Stimulated activated CD4-positive, alpha-beta T cell treated with anti-CD3 and anti-CD28 coated beads, TNF-alpha, amount 100 ng/mL, for 48 hours (primary cell): ENCODE results near the gene HCRT.
A peak's percentile ranks its signal among the peaks of the same experiment; 100 is the strongest.
"Not testable (repeated sequence)": the region's sequence is repeated elsewhere in the genome, so short reads cannot be mapped to it uniquely, and the experiment has no call there.

Source experiments
- DNase-seq, 3 donors: peaks; one replicate each; pipeline ENCODE4 v3.0.0-alpha.2; 2020; ENCODE audit warnings: low read depth in 3 of 3

The HCRT gene, protein sequence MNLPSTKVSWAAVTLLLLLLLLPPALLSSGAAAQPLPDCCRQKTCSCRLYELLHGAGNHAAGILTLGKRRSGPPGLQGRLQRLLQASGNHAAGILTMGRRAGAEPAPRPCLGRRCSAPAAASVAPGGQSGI

DNA sequence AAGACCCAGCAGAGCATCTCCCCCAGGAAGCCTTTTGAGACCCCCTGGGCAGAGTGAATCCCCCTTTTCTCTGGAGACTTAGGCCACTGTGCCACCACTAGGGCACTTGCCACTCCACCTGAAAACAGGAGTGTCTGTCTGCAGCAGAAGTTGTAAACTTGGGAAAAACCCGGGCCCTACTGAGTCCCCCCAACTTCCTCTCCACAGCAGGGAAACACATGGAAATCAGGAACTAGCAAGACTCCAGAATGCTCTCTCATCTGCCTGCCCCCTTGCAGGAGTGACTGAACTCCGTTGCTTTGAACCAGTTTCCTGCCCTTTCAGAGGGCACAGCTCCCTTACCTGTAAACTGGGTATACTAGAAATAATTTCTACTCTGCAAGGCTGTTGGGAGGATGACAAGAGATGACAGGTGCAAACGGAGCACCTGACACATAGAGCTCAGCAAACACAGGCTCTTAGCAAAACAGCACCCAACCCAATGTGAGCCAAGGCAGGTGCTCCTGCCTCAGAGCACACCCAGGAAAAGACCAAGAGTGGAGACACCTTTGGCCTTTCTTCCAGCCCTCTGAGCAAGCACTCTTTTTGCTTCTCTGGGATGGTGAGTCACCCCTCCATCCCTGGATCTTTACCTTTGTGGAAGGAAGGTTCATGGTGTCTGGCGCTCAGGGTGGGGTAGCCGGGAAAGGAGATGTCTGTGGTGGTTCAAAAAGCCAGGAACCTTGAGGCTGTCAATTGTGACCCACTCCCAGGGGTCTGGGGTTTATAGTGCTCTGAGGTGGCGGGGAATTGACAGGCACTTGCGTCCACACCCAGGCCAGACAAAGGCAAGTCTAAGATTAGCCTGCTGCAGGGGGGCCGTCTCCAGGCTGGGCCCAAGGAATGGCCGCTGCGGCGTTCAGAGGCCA, at the start of gene HCRT:
Gene HCRT, minus strand, starts transcription at position 740 of the 908 bp plus-strand sequence. Its CDS starts 87 bp downstream, at position 653.
- DNase-seq: no peak

DNA sequence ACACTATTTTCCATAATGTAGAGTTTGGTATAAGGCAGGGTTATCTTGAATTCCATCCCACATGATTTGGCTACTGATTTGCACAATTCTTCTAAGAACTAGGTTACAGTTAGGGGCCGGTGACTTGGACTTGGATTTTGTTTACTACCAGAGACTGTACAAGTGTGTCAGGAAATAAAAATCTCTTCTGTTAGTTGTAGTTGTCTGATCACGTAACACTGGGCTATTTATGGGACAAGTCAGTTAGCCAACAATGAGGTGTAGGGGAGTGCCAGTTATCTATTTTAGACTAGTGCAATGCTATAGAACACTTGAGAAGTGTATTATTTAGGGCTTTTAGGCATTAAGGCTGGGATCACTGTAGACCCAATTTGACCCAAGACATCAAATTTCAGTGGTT, 48.7 kb upstream of the HCRT start:
- DNase-seq: no peak

DNA sequence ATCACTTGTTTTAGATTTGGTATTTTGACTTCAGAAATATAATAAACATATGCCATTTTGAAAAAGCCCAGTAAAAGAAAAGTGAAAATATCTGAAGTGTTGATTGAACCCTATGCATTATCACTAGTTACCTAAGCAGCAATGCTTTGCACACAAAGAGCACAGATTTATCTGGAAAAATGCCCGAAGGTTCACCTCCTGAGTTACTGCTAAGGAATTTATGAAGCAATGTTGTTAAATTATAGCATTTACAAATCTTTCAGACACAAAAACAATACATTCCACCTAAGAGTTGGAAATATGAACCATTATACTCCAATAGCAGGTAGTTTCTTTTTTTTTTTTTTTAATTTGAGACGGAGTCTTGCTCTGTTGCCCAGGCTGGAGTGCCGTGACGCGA, 47.9 kb upstream of the HCRT start:
- no peak for DNase-seq

DNA sequence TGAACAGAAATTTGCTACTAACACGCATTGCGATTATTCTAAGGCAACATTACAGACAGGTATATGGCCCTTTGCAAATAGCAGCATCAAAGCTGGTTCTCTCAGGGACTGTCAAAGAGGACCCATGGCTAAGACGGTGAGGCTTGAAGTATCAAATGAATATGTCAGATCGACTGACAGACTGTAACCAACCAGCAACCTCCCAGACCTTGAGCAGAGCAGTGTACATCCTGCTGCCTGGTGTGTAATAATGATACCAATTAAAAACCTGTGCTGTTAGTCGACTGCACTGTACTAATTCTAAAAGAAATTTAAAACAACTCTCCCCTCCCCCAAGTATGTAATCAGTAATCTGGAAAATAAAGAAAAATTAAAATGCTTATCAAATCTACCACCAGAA, 45.0 kb upstream of the HCRT start:
- DNase-seq: no peak

DNA sequence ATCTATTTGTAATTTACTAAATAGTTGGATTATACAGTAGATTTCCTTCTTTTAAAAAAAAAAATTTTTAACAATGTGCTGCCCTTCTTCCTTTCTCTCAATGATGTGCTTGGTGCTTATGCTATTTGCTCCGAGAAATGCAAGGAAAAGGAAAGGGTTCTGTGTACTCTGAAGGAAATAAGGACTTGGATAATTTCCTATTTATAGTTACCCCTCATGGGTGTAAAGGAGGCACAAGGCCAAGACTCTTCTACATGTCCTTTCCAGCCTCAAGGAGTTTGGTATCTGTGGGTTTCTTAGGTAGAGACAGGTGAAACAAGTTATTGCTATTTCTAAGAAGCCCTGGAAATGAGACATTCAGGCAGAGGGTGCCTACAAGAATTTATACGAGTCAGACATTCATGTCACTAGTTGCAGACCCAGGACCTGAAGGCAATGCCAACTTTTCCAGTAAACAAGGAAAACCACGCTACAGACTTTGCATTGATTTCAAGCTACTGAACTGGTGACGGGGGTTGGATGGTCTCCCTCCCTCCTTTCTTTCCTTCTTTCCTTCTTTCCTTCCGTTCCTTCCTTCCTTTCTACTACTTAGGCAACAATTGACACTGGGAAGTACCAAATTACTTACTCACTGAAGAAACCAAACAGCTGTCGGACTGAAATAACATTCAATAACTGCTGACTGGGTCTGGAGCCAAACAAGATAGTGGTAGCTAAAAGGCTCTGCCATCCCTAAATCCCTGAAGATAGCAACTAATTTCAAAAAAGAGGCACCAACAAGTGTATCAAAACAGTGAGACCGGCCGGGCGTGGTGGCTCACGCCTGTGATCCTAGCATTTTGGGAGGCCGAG, 42.8 kb upstream of the HCRT start:
- DNase-seq: no peak

DNA sequence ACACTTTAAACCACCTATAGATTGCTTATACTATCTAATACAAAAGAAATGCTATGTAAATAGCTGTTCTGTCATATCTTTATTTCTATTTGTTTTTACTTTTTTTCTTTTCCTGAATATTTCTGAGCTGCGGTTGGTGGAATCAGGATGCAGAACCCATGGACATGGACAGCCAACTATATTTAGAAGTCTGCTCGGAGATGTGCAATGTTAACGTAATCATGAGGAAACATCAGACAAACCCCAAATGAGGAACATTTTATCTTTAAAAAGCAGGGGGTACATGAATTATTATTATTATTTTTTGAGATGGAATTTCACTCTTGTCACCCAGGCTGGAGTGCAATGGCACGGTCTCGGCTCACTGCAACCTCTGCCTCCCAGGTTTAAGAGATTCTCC, 40.4 kb upstream of the HCRT start:
- no peak for DNase-seq

DNA sequence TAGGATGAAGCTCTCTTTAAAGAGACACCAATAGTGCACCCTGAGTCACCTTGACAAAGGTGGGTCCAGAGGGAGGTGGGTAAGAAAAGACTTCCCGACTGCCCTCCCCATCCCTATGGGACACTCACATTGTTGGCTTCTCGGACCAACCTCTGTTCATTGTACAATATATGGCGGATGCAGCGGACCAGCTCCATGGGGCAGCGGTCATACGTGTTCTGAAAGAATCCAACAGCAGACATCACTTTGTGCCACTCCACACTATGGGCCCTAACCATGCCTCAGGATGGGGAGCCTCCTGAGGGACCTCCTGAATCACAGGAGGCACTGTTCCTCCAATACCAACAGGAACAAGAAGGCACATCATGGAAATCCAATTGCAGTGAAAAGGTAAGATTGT, 39.4 kb upstream of the HCRT start:
- DNase-seq: no peak

DNA sequence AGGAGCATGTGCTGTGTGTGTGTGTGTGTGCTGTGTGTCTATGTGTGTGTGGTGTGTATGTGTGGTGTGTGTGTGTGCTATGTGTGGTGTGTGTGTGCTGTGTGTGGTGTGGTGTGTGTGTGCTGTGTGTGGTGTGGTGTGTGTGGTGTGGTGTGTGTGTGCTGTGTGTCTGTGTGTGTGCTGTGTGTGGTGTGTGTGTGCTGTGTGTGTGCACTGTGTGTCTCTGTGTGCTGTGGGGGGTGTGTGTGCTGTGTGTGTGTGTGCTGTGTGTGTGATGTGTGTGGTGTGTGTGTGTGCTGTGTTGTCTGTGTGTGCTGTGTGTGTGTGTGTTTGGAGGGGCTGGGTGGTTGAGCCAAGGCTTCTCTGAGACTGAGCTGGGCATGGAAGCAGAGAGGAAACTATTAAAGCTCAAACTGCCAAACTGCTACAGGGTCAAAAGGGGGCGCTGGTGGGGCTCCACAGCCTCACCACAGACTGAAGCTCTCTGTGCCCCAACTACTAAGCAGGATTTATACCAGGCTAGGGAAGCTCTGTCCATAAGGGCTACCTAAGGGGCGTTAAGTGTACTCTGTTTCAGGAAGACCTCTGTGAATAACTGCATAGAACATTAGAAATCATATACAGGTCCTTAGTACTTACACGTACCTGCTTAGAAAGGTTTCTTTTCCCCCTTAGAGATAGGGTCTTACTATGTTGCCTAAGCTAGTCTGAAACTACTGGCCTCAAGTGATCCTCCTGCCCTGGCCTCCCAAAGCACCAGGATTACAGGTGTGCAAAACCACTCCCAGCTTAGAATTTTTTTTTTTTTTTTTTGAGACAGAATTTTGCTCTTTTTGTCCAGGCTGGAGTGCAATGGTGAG, 36.9 kb upstream of the HCRT start:
- DNase-seq: peak; percentile 22 to 52 (median 22)

DNA sequence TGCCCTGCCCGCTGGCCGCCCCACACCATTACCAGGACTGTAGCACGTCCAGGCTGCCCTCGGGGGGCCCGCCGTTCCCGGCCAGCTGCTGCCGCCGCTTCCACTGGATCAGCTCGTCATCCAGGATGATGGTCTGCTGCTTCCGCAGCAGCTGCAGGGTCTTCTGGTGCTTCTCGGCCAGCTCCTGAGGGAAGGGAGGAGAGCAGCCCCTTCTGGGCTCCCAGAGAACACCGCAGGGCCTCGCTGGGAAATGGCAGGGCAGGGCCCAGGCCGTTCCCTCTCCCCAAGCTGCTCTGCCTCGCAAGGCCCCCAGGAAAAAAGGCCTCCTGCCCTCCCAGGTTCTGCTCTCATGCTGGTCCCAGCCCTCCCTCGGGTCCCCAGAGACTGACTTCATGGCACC, 34.0 kb upstream of the HCRT start:
- not testable (repeated sequence) for DNase-seq

DNA sequence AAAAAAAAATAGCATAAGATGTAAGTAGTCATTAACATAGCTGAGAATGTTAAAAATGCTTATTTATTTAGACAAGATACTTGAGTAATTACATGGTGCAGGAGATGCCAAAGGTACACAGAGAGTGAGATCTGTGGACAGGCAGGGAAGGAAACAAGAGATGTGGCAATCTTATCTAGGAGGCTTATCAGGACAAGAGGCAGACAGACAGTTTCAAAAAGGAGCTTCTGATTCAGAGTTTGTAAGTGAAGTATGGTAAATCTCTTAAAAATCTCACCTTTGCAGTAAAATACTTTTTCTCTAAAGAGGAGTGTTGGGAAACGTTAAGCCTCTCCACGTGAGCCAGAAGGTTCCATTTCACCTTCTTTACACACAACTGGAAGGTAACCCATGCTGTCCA, 28.9 kb upstream of the HCRT start:
- no peak for DNase-seq

DNA sequence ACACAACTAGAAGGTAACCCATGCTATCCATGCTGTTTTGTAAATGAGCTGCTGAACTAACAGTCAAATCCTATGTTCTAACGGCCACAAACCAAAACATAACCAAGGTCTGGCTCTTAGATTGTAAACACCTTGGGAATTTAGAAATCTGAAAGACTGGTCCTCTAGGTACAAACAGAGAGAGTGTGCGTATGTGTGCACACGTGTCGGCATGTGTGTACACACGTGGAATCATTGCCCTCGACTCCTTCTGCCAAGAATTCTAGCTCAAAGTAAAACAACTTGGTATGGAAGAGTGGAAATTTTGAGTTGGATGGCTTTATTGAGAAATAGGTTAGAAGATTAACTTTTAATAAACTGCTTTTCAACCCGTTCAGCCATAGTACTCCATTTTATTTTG, 27.1 kb upstream of the HCRT start:
- no peak for DNase-seq

DNA sequence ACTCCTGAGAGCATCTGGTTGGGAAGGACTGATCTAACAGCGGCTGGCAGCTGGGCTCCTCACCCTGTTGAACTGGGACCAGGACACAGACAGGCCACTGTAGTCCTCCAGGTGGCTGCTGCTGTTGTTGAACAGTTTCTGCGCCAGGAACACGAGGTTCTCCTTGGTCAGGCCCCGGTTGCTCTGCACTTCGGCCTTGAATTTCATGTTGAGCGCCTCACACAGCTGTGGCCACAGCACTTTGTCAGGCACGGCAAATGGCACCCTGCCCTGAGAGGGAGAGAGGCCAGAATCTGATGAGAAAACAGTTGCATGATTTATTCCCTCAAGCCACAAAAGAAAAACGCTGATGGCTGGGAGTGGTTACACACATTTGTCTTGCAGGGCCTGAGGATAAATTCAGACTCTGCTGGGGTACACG, 26.7 kb upstream of the HCRT start:
- not testable (repeated sequence) for DNase-seq

DNA sequence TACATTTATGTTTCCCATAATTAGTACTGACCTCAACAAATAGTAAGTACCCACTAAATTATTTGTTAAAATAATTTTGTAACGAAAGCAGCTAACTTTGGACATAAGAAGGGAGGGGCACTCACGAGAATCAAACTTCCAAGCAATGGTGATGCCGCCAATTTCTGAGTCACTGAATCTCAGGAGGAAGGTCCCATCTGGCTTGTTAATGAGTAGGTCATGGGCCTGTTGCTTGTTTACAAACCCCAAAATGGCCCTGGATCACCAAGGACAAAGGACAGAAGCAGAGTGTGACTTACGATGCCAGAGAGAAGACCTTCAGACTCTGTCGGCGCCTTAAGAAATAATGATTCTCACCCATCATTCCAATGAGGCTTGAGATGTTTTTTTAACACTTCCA, 24.8 kb upstream of the HCRT start:
- DNase-seq: no peak

DNA sequence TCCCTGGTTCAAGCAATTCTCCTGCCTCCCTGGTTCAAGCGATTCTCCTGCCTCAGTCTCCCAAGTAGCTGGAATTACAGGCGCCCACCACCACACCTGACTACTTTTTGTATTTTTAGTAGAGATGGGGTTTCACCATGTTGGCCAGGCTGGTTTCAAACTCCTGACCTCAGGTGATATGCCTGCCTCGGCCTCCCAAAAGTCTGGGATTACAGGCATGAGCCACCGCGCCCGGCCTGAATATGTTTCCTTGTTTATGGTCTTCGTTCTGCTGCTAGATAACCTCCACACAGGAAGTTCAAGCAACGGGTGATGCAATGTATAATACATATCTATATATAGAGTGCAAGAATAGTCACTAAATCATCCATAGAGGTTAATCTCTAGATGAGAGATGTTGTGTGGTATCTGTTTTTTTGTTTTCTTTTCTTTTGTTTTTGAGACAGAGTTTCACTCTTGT, 20.9 kb upstream of the HCRT start:
- DNase-seq: not testable (repeated sequence)

DNA sequence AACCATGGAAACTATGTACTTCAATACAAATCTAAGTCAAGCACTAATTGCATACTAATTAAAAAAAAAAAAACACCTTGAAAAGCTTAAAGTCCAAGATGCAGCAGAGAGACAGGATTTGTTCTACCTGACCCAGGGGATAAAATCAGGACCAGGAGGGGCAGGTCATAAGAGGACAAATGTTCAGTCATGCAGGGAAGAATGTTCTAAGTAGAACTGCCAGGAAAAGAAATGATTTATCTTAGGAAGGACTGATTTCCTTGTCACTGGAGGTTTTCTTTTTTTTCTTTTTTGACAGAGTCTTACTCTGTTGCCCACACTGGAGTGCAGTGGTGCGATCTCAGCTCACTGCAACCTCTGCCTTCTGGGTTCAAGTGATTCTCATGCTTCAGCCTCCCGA, 18.1 kb upstream of the HCRT start:
- DNase-seq: no peak

DNA sequence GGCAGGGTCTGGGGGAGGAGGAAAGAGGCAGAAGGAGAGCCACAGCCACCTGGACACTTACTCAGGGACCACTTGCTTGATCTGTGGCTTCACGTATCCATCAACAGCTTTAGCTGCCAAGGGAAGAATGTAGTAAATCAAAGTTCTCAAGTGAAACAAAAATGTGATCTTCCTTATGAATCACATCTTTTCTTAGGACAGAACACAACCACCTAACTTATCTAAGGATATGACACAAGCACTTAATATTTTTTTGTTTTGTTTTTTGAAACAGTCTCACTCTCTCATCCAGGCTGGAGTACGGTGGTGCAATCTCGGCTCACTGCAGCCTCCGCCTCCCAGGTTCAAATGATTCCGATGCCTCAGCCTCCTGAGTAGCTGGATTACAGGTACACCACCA, 17.4 kb upstream of the HCRT start:
- no peak for DNase-seq

DNA sequence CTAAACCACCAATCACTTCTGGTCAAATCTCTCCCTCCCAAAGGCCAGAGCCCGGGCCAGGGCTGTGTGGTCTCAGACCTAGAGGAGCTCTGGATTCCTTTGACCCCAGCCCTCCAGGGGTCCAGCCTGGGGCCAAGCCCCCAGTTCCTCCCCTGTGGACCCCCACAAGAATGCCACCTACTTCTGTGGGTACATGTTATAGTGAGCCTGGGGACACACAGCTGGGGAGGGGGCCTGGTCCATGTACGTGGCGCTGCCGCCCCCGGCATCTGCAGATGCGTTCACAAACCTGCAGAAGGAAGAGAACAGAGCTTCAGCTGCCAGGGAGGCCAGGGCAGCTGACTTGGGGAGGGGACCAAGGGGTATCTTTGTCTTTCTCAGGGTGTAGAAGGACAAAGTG, 16.9 kb upstream of the HCRT start:
- DNase-seq: no peak

DNA sequence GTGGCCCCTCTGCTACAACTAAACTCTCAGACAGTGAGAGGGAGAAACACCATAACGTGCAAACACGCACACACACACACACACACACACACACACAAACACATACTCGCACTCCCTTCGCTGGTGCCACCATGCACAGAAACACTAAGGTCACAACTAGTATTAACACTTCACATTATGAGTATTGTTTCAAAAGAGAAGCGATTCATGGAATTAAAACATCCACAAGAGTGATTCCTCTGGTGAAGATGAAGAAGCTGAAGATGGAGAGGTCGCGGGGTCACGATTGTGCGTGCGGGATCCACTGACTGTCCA, 16.2 kb upstream of the HCRT start:
- DNase-seq: no peak

DNA sequence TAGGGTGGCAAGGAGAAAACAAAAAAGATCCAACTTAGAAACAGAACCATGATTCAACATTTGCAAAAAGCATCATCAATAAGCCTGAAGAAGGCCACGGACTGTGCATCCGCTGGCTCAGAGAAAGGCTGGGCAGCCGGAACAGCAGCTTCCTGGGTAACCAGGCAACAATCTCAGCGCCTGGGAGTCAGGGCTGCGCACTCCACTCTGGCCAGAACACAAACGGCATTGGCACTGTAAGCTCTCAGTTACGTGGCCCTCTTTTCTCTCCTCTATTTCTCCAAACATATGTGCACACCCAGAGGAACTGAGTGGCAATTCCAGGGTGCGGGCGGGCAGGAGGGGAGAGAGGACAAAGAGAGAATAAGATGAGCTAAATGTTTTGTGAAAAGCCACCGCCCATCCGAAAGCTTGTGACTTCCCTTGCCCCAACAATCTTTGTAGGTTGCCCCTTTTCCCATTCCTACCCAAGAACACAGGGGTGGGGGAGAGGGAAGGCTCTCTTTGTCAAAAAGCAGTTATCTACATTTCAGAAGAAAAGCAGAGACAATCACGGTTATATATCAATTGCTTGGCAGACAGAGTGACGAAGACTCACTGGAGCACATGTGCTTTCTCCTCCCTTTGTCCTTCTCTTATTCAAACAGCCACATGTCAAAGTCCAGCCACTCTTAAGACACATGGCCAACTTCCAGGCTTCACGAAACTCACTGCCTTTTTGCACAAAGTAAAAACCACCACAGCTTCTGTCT, 15.6 kb upstream of the HCRT start:
- no peak for DNase-seq

DNA sequence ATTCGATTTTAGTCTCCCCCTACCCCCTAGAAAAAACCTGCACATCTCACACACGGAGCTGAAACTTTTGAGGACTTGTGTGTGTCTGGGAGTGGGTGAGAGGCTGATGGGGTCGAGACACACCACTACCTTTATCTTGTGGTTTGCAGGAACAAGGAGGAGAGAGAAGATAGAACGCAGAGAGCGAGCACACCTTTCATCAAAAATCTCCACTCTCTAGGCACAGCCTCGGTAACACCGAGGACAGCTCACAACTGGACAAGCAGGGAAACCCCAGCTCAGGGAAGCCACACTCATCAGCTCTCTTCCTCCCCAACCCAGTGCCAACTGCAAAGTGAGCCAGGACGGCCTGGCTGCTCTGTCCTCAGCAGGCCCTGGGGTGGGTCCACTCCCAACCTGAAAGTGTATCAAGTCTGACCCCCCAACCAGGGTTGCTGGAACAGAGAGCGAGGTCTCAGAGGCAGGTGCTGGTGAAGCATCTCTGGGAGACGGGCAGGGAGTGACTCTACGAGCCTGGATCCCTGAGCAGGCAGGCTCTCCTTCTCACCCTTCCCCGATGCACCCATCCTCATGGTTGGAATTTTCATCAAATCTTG, 14.3 kb upstream of the HCRT start:
- no peak for DNase-seq

DNA sequence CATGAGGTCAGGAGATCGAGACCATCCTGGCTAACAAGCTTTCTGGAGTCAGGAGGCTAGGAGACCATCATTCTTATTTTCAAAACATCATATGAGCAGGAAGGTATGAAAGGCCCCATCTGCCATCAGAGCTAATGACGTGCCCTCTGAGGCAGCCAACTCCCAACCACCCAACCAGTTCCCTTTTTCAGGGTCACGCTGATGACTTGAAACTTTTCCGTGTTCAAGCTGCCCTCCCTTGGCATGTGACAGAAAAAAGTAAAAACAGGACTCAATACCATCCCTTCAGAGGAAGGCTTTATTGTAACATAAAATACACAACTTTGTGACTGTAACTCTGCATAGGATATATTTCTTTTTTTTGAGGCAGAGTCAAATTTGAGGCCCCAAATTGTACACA, 13.6 kb upstream of the HCRT start:
- DNase-seq: no peak
